BLaER1 (cell line): ENCODE measurements around the gene CD46.

Experiments
- H3K27ac ChIP-seq: shearing (Covaris generic); formaldehyde crosslinking; 2 replicates; pipeline ENCODE4 v1.8.1; 2022
- H3K27me3 ChIP-seq: shearing (Covaris generic); formaldehyde crosslinking; 2 replicates; pipeline ENCODE4 v1.8.1; 2022
- H3K36me3 ChIP-seq: shearing (Covaris generic); formaldehyde crosslinking; 2 replicates; pipeline ENCODE4 v1.8.1; 2022
- H3K4me1 ChIP-seq: shearing (Covaris generic); formaldehyde crosslinking; 2 replicates; pipeline ENCODE4 v1.8.1; 2022
- H3K4me2 ChIP-seq: shearing (Covaris generic); formaldehyde crosslinking; 2 replicates; pipeline ENCODE4 v1.8.1; 2022
- H3K4me3 ChIP-seq: shearing (Covaris generic); formaldehyde crosslinking; 2 replicates; pipeline ENCODE4 v1.8.1; 2022
- H3K9ac ChIP-seq: shearing (Covaris generic); formaldehyde crosslinking; 2 replicates; pipeline ENCODE4 v1.8.1; 2022
- H3K9me3 ChIP-seq: shearing (Covaris generic); formaldehyde crosslinking; 2 replicates; pipeline ENCODE4 v1.8.1; 2022
- H4K20me1 ChIP-seq: shearing (Covaris generic); formaldehyde crosslinking; 2 replicates; pipeline ENCODE4 v1.8.1; 2022
- Cebpa-rat ChIP-seq: shearing (Covaris generic); IDR thresholded peaks from 2 replicates; pipeline ENCODE4 v1.8.1; 2022

CD46 gene

GRCh38 chr1:207836591-207837347 is 84.9 kb downstream of the CD46 start:
- Histone ChIP-seq H3K27me3 (no peaks in the 10 kb centered on the region), H3K4me3 (no peak overlapping the region), H3K27ac (no peak overlapping the region), H3K4me1 (peaks cover 4% of the 10 kb centered on the region; the same call in 1 of the 2 replicates), H3K9me3 (no peaks in the 10 kb centered on the region), H3K9ac (no peak overlapping the region), H3K4me2 (no peak overlapping the region), H4K20me1 (peaks cover 89% of the 10 kb centered on the region; the same call in 1 of the 2 replicates), H3K36me3 (peaks cover 22% of the 10 kb centered on the region; the same call in 1 of the 2 replicates)
- TF ChIP-seq Cebpa-rat = no peak

GRCh38 chr1:207837673-207838072 is 85.8 kb downstream of the CD46 start:
- no peaks in the 10 kb centered on the region for H3K27me3 ChIP-seq
- H3K4me3 ChIP-seq = no peak overlapping the region
- TF ChIP-seq Cebpa-rat = no peak
- H3K4me2 ChIP-seq = no peak overlapping the region
- H3K36me3 ChIP-seq = peaks cover 25% of the 10 kb centered on the region; the same call in 1 of the 2 replicates
- H3K27ac ChIP-seq = no peak overlapping the region
- H3K9me3 ChIP-seq = no peaks in the 10 kb centered on the region
- H4K20me1 ChIP-seq = peaks cover 89% of the 10 kb centered on the region; the same call in 1 of the 2 replicates
- no peak overlapping the region for H3K9ac ChIP-seq
- H3K4me1 ChIP-seq = no peaks in the 10 kb centered on the region

- Histone ChIP-seq H3K27me3 (no peaks in the 10 kb centered on the region), H3K27ac (no peak overlapping the region), H3K4me2 (no peak overlapping the region), H3K9ac (no peak overlapping the region), H3K4me3 (no peak overlapping the region), H3K36me3 (peaks cover 28% of the 10 kb centered on the region; the same call in 1 of the 2 replicates), H4K20me1 (peaks cover 89% of the 10 kb centered on the region; the same call in 1 of the 2 replicates), H3K4me1 (no peaks in the 10 kb centered on the region), H3K9me3 (no peaks in the 10 kb centered on the region)
- TF ChIP-seq Cebpa-rat = no peak
These were observed 86.6 kb downstream of the CD46 start for GRCh38 chr1:207838156-207839082.

GRCh38 chr1:207839083-207839413 is 87.2 kb downstream of the CD46 start:
- Histone ChIP-seq H3K4me1 (no peaks in the 10 kb centered on the region), H3K27me3 (no peaks in the 10 kb centered on the region), H3K9me3 (no peaks in the 10 kb centered on the region), H3K4me2 (no peak overlapping the region), H3K27ac (no peak overlapping the region), H3K4me3 (no peak overlapping the region), H4K20me1 (peaks cover 89% of the 10 kb centered on the region; the same call in 1 of the 2 replicates), H3K36me3 (peaks cover 28% of the 10 kb centered on the region; the same call in 1 of the 2 replicates), H3K9ac (no peak overlapping the region)
- no peak for TF ChIP-seq Cebpa-rat

DNA sequence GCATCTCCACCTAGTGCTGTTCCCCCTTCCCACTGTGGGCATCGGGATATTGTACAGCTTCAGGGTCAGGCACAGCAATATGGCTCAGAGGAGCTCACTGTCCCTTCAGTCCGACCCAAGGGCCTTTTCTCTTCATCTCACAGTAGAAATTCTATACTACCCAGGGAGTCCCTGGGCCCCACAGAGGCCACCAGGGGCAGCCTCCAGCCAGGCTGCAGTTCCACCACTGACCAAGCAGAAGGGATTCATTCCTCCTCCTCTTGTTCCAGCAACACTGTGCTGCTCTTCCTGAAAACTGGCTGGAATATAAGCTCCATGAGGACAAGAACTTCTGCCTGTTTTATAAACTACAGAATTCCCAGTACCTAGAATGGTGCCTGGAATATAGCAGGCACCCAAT is 88.5 kb downstream of the CD46 start:
- Histone ChIP-seq H4K20me1 (peaks cover 92% of the 10 kb centered on the region; the same call in 1 of the 2 replicates), H3K27ac (no peak overlapping the region), H3K27me3 (no peaks in the 10 kb centered on the region)

GRCh38 chr1:207841293-207841692 is 89.4 kb downstream of the CD46 start:
- Histone ChIP-seq H3K27ac (no peak overlapping the region), H3K4me2 (no peak overlapping the region), H3K27me3 (no peaks in the 10 kb centered on the region), H3K36me3 (peaks cover 20% of the 10 kb centered on the region; the same call in 1 of the 2 replicates), H3K9me3 (no peaks in the 10 kb centered on the region), H4K20me1 (peaks cover 92% of the 10 kb centered on the region; the same call in 1 of the 2 replicates), H3K9ac (no peak overlapping the region), H3K4me3 (no peak overlapping the region), H3K4me1 (no peaks in the 10 kb centered on the region)
- TF ChIP-seq Cebpa-rat = no peak

More for the DNA sequence above, 88.5 kb downstream of the CD46 start:
- TF ChIP-seq Cebpa-rat = no peak
- H3K4me2 ChIP-seq = no peak overlapping the region
- H3K9me3 ChIP-seq = no peaks in the 10 kb centered on the region
- H3K36me3 ChIP-seq = peaks cover 27% of the 10 kb centered on the region; the same call in 1 of the 2 replicates
- H3K4me3 ChIP-seq = no peak overlapping the region
- no peaks in the 10 kb centered on the region for H3K4me1 ChIP-seq
- no peak overlapping the region for H3K9ac ChIP-seq

DNA sequence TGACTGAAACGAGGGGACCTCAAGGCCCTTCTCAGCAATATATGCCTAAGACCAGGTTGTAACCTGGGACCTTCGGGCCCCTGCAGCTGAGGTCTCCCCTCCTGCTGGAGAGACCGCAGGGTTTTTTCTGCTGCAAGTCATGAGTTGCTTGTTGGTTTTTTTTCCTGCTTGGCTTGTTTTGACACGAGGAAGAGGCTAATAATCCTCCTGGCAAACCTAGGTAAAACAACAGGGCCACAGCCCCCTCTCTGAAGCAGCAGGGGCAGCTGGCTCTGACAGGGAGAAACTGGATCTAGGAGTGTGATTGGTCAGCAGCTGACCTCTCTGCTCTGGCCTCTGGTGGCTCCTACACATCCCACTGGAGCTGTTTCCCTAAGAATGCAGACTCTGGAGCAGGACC is 90.0 kb downstream of the CD46 start:
- peaks cover 14% of the 10 kb centered on the region; the same call in 1 of the 2 replicates for H3K36me3 ChIP-seq
- H3K4me1 ChIP-seq = no peaks in the 10 kb centered on the region
- no peak overlapping the region for H3K4me3 ChIP-seq
- TF ChIP-seq Cebpa-rat = no peak
- H4K20me1 ChIP-seq = peaks cover 91% of the 10 kb centered on the region; the same call in 1 of the 2 replicates
- H3K9ac ChIP-seq = no peak overlapping the region
- H3K27me3 ChIP-seq = no peaks in the 10 kb centered on the region
- H3K4me2 ChIP-seq = no peak overlapping the region
- no peak overlapping the region for H3K27ac ChIP-seq
- no peaks in the 10 kb centered on the region for H3K9me3 ChIP-seq

- H3K36me3 ChIP-seq = peaks cover 13% of the 10 kb centered on the region; the same call in 1 of the 2 replicates
- H3K27ac ChIP-seq = no peak overlapping the region
- peaks cover 94% of the 10 kb centered on the region; the same call in 1 of the 2 replicates for H4K20me1 ChIP-seq
These were observed 90.7 kb downstream of the CD46 start for GRCh38 chr1:207842506-207842905.

GRCh38 chr1:207844371-207844770 is 92.5 kb downstream of the CD46 start:
- Histone ChIP-seq H3K4me3 (no peak overlapping the region), H4K20me1 (peaks cover 83% of the 10 kb centered on the region; the same call in 1 of the 2 replicates), H3K27me3 (no peaks in the 10 kb centered on the region), H3K4me1 (peaks cover 10% of the 10 kb centered on the region), H3K9ac (no peak overlapping the region), H3K4me2 (no peak overlapping the region), H3K27ac (no peak overlapping the region), H3K9me3 (no peaks in the 10 kb centered on the region), H3K36me3 (peaks cover 13% of the 10 kb centered on the region; the same call in 1 of the 2 replicates)
- TF ChIP-seq Cebpa-rat = no peak

More at GRCh38 chr1:207842506-207842905, 90.7 kb downstream of the CD46 start:
- no peak overlapping the region for H3K9ac ChIP-seq
- no peak overlapping the region for H3K4me3 ChIP-seq
- no peak for TF ChIP-seq Cebpa-rat
- no peaks in the 10 kb centered on the region for H3K4me1 ChIP-seq
- H3K9me3 ChIP-seq = no peaks in the 10 kb centered on the region
- no peaks in the 10 kb centered on the region for H3K27me3 ChIP-seq
- H3K4me2 ChIP-seq = no peak overlapping the region
